Esophagus muscularis mucosa (tissue), 3 donors: ENCODE measurements around the gene TTLL12.

ENCODE experiments used
- POLR2A ChIP-seq: fragments of 450-650 bp; IDR thresholded peaks from one replicate; pipeline ENCODE4 v1.6.1; 2017; ENCODE audit warnings: antibody characterized with exemption, moderate library complexity, mild to moderate bottlenecking, low read depth
- POLR2AphosphoS5 ChIP-seq, 2 donors: sonication (generic); formaldehyde crosslinking; IDR thresholded peaks; one replicate each; pipeline ENCODE4 v1.6.1; 2017; ENCODE audit warnings: antibody characterized with exemption in 2 of 2
- TF ChIP-seq, protein P1 (sequence below), 3 experiments: fragments of 200-600 bp in 2 of 3; fragments of 450-650 bp in 1 of 3; sonication (generic) in 2 of 3; IDR thresholded peaks; one replicate each; pipeline ENCODE4 v1.5.1; 2017 to 2019; ENCODE audit warnings: antibody characterized with exemption in 3 of 3, mild to moderate bottlenecking in 2 of 3, moderate library complexity in 1 of 3

DNA sequence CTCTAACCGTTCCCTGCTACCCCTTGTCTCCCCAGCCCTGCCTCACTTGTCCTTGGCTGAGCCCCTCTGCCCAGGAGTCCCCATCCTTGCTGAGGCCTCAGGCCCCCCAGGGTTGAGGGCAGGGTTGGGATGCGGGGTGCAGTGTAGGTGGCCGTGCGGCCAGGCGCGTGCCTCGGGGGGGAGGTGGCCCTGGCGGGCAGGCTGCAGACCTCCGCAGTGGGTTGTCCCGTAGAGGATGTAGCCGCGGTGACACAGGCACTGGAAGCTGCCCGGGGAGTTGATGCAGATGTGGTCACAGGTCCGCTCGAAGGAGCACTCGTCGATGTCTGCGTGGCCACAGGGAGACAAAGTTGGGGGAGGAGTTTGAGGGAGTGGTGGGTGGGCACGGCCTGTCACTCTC, 41.9 kb upstream of the TTLL12 start:
- TF ChIP-seq, protein P1, sequence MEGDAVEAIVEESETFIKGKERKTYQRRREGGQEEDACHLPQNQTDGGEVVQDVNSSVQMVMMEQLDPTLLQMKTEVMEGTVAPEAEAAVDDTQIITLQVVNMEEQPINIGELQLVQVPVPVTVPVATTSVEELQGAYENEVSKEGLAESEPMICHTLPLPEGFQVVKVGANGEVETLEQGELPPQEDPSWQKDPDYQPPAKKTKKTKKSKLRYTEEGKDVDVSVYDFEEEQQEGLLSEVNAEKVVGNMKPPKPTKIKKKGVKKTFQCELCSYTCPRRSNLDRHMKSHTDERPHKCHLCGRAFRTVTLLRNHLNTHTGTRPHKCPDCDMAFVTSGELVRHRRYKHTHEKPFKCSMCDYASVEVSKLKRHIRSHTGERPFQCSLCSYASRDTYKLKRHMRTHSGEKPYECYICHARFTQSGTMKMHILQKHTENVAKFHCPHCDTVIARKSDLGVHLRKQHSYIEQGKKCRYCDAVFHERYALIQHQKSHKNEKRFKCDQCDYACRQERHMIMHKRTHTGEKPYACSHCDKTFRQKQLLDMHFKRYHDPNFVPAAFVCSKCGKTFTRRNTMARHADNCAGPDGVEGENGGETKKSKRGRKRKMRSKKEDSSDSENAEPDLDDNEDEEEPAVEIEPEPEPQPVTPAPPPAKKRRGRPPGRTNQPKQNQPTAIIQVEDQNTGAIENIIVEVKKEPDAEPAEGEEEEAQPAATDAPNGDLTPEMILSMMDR (IDR thresholded peaks at IDR 0.05), result no peak
- TF ChIP-seq POLR2A (no peak), POLR2AphosphoS5 (IDR thresholded peaks at IDR 0.05) (no peak)
